DOHH2 (cell line): ENCODE results near the gene KLRC2.

ENCODE experiments used
- H3F3A ChIP-seq: fragments of 200-600 bp; sonication (generic), shearing (Covaris generic); 2 replicates; pipeline ENCODE4 v1.6.0; 2016; ENCODE audit warnings: antibody characterized with exemption, mild to moderate bottlenecking; ENCODE audit not compliant: control insufficient read depth, insufficient read depth
- H3K27ac ChIP-seq: fragments of 200-600 bp; sonication (generic); 2 replicates; pipeline ENCODE4 v1.5.1; 2014; ENCODE audit warnings: low read depth, mild to moderate bottlenecking, low read length, moderate library complexity
- H3K27me3 ChIP-seq: fragments of 200-600 bp; sonication (generic); 2 replicates; pipeline ENCODE4 v1.6.1; 2014; ENCODE audit warnings: mild to moderate bottlenecking, low read length, mixed read lengths; ENCODE audit not compliant: control insufficient read depth
- H3K36me3 ChIP-seq: fragments of 200-600 bp; sonication (generic); 2 replicates; pipeline ENCODE4 v1.6.1; 2014; ENCODE audit warnings: mild to moderate bottlenecking, low read length, moderate library complexity, mixed read lengths; ENCODE audit not compliant: control insufficient read depth
- H3K4me1 ChIP-seq: fragments of 200-600 bp; sonication (generic); 2 replicates; pipeline ENCODE4 v1.6.1; 2014; ENCODE audit warnings: mild to moderate bottlenecking, low read length, mixed read lengths; ENCODE audit not compliant: control insufficient read depth
- H3K4me2 ChIP-seq: fragments of 200-600 bp; sonication (generic); 2 replicates; pipeline ENCODE4 v1.6.0; 2014; ENCODE audit warnings: mild to moderate bottlenecking, low read length, moderate library complexity
- H3K4me3 ChIP-seq: fragments of 200-600 bp; sonication (generic); 2 replicates; pipeline ENCODE4 v1.5.1; 2014; ENCODE audit warnings: mild to moderate bottlenecking, low read length, mixed read lengths
- H3K79me2 ChIP-seq: fragments of 200-600 bp; sonication (generic); 2 replicates; pipeline ENCODE4 v1.6.1; 2014; ENCODE audit warnings: mild to moderate bottlenecking, low read length, mixed read lengths; ENCODE audit not compliant: control insufficient read depth
- H3K9me2 ChIP-seq: fragments of 200-600 bp; sonication (generic); replicated peaks from 2 replicates; pipeline ENCODE4 v1.6.1; 2014; ENCODE audit warnings: mild to moderate bottlenecking, low read length, mixed read lengths; ENCODE audit not compliant: control insufficient read depth
- H3K9me3 ChIP-seq: fragments of 200-600 bp; sonication (generic); 2 replicates; pipeline ENCODE4 v1.6.1; 2014; ENCODE audit warnings: antibody characterized with exemption, low read length, mixed read lengths; ENCODE audit not compliant: control insufficient read depth, insufficient read depth
- H4K20me1 ChIP-seq: fragments of 200-600 bp; sonication (generic); 2 replicates; pipeline ENCODE4 v1.6.0; 2014; ENCODE audit warnings: low read depth, mild to moderate bottlenecking, antibody characterized with exemption, low read length, moderate library complexity; ENCODE audit not compliant: control insufficient read depth, insufficient read depth
- CTCF ChIP-seq: fragments of 200-600 bp; sonication (generic); IDR thresholded peaks from one replicate; pipeline ENCODE4 v1.5.1; 2014; ENCODE audit warnings: antibody characterized with exemption, mild to moderate bottlenecking, low read depth, low read length; ENCODE audit not compliant: poor library complexity, severe bottlenecking
- EZH2phosphoT487 ChIP-seq: fragments of 200-600 bp; sonication (generic); IDR thresholded peaks from 2 replicates; pipeline ENCODE4 v1.6.1; 2017; ENCODE audit warnings: borderline replicate concordance, mild to moderate bottlenecking, antibody characterized with exemption, low read length, moderate library complexity, mixed read lengths

KLRC2 gene

GRCh38 chr12:10404798-10405197 lies 31.0 kb downstream of the KLRC2 start:
- Histone ChIP-seq H3K9me2 (no peaks in the 10 kb centered on the region), H3K79me2 (no peaks in the 10 kb centered on the region), H3K36me3 (no peaks in the 10 kb centered on the region), H3K4me1 (0 out of 2 replicates have a peak, but pooled peaks cover 2% of the 10 kb centered on the region), H3F3A (no peaks in the 10 kb centered on the region), H3K27me3 (no peaks in the 10 kb centered on the region), H3K9me3 (no peaks in the 10 kb centered on the region), H4K20me1 (no peaks in the 10 kb centered on the region), H3K4me2 (no peak overlapping the region), H3K27ac (no peak overlapping the region), H3K4me3 (no peak overlapping the region)
- TF ChIP-seq CTCF, result no peak
- no peak for TF ChIP-seq EZH2phosphoT487

- H3K27me3 ChIP-seq, result no peaks in the 10 kb centered on the region
- H3K27ac ChIP-seq, result no peak overlapping the region
- H4K20me1 ChIP-seq, result no peaks in the 10 kb centered on the region
- H3K9me3 ChIP-seq, result no peaks in the 10 kb centered on the region; the same call in 1 of the 2 replicates
- no peaks in the 10 kb centered on the region for H3K79me2 ChIP-seq
- no peaks in the 10 kb centered on the region for H3K36me3 ChIP-seq
- TF ChIP-seq CTCF (no peak), EZH2phosphoT487 (no peak)
- no peak overlapping the region for H3K4me3 ChIP-seq
- H3K4me1 ChIP-seq, result peaks cover under 1% of the 10 kb centered on the region
- H3K9me2 ChIP-seq, result no peaks in the 10 kb centered on the region
- no peaks in the 10 kb centered on the region for H3F3A ChIP-seq
- H3K4me2 ChIP-seq, result no peak overlapping the region
These were observed 35.0 kb downstream of the KLRC2 start for GRCh38 chr12:10400829-10401228.

GRCh38 chr12:10398168-10398567 lies 37.6 kb downstream of the KLRC2 start:
- Histone ChIP-seq H3K4me3 (no peak overlapping the region), H3K4me2 (no peak overlapping the region), H3K9me3 (no peaks in the 10 kb centered on the region; the same call in 1 of the 2 replicates), H3F3A (no peaks in the 10 kb centered on the region), H3K27me3 (no peaks in the 10 kb centered on the region), H3K9me2 (no peaks in the 10 kb centered on the region), H3K36me3 (peaks cover 4% of the 10 kb centered on the region; the same call in 1 of the 2 replicates), H3K27ac (no peak overlapping the region), H4K20me1 (no peaks in the 10 kb centered on the region), H3K79me2 (no peaks in the 10 kb centered on the region), H3K4me1 (peaks cover 14% of the 10 kb centered on the region)
- TF ChIP-seq CTCF (no peak), EZH2phosphoT487 (no peak)
